NCI-H1105 treated with DMSO at 0.1 percent for 48 hours (cell line): Measurements from ENCODE around the gene ZFR.
"Not testable (repeated sequence)": the region's sequence is repeated elsewhere in the genome, so short reads cannot be mapped to it uniquely, and the experiment has no call there.

Source experiments
- DNase-seq: peaks from one replicate; lab custom pipeline; 2025; lab: John Stamatoyannopoulos, UW

The ZFR gene

GRCh38 chr5:32358611-32359010 is 85.9 kb downstream of the ZFR start:
- no peak for DNase-seq

- no peak for DNase-seq
These were observed 86.9 kb downstream of the ZFR start for GRCh38 chr5:32357658-32358057.

- DNase-seq = no peak
These were observed 88.9 kb downstream of the ZFR start for GRCh38 chr5:32355686-32356085.

- no peak for DNase-seq
These were observed 91.1 kb downstream of the ZFR start for GRCh38 chr5:32353420-32353819.

GRCh38 chr5:32352685-32353084 is 91.9 kb downstream of the ZFR start:
- DNase-seq = no peak

GRCh38 chr5:32346869-32347268 is 97.7 kb downstream of the ZFR start:
- no peak for DNase-seq

GRCh38 chr5:32343058-32343672 is 101.4 kb downstream of the ZFR start:
- DNase-seq = no peak

GRCh38 chr5:32342656-32343055 is 101.9 kb downstream of the ZFR start:
- DNase-seq = peak; percentile 83

- no peak for DNase-seq
These were observed 104.7 kb downstream of the ZFR start for GRCh38 chr5:32339878-32340277.

GRCh38 chr5:32339198-32339597 is 105.3 kb downstream of the ZFR start:
- DNase-seq = no peak

GRCh38 chr5:32332966-32333365 is 111.6 kb downstream of the ZFR start:
- no peak for DNase-seq

GRCh38 chr5:32332361-32332760 is 112.2 kb downstream of the ZFR start:
- DNase-seq = no peak

- DNase-seq = no peak
These were observed 112.6 kb downstream of the ZFR start for GRCh38 chr5:32331935-32332274.

GRCh38 chr5:32331217-32331934 is 113.2 kb downstream of the ZFR start:
- no peak for DNase-seq

GRCh38 chr5:32330126-32330971 is 114.2 kb downstream of the ZFR start:
- no peak for DNase-seq

GRCh38 chr5:32329395-32329834 is 115.1 kb downstream of the ZFR start:
- no peak for DNase-seq

- DNase-seq = no peak
These were observed 118.2 kb downstream of the ZFR start for GRCh38 chr5:32326216-32326772.

- DNase-seq = no peak
These were observed 118.9 kb downstream of the ZFR start for GRCh38 chr5:32325616-32326015.

GRCh38 chr5:32325062-32325461 is 119.5 kb downstream of the ZFR start:
- DNase-seq = no peak

- DNase-seq = no peak
These were observed 120.8 kb downstream of the ZFR start for GRCh38 chr5:32323741-32324140.

- no peak for DNase-seq
These were observed 121.7 kb downstream of the ZFR start for GRCh38 chr5:32322882-32323281.

- not testable (repeated sequence) for DNase-seq
These were observed 122.8 kb downstream of the ZFR start for GRCh38 chr5:32321787-32322186.

GRCh38 chr5:32320576-32320975 is 124.0 kb downstream of the ZFR start:
- no peak for DNase-seq
